Measurements from ENCODE around the gene BMP15.

GRCh38 chrX:50952406-50952805 lies 41.9 kb downstream of the BMP15 start:
- no peak for TF ChIP-seq CTCF (IDR thresholded peaks at IDR 0.05)
- TF ChIP-seq POLR2A (IDR thresholded peaks at IDR 0.05), result no peak
